HCT116 (cell line): ENCODE results near the gene PCNX1. TPM values are rescaled to one million over a fixed set of nuclear protein-coding genes. Genes with fewer than 3 reads are reported as not detected.

Source experiments
- ATAC-seq: fragments of 200-7000 bp; cut with Tn5 transposase; 2 replicates; pipeline ENCODE4 v1.9.1; 2020; ENCODE audit warnings: mild to moderate bottlenecking, moderate library complexity
- BruUV-seq: library from RNA; stranded (reverse); fragments of 400-500 nt; replicated peaks from 2 replicates; lab custom pipeline; 2021; lab: Mats Ljungman, UMichigan
- CTCF ChIA-PET: fragments of 300-600 bp; sonication (Branson Sonifier 250); formaldehyde crosslinking; loops from one replicate; lab custom pipeline; 2021; ENCODE audit warnings: antibody characterized with exemption; lab: Charles Lee
- POLR2A ChIA-PET: fragments of 300-600, 350-600 bp; sonication (Branson Sonifier 250); formaldehyde crosslinking; loops from one replicate; lab custom pipeline; 2021; ENCODE audit warnings: antibody characterized with exemption; lab: Charles Lee
- RAD21 ChIA-PET, 2 experiments: fragments of 300-600 bp; sonication (Branson Sonifier 250); formaldehyde crosslinking; loops; one replicate each; lab custom pipeline; 2023; ENCODE audit warnings: low total read pairs in 2 of 2; ENCODE audit not compliant: uncharacterized antibody in 2 of 2, unreplicated experiment in 2 of 2, low non-redundant PET in 1 of 2; lab: Charles Lee
- DNase-seq: peaks from one replicate; pipeline ENCODE4 v3.0.0-alpha.2; 2010; ENCODE audit warnings: low read depth, low spot score
- H2AFZ ChIP-seq: fragments of 200-600 bp; shearing (Covaris generic), sonication (generic); 2 replicates; pipeline ENCODE4 v1.6.1; 2017; ENCODE audit warnings: low read depth, mixed run types, mixed read lengths, antibody characterized with exemption, low read length; ENCODE audit not compliant: poor library complexity, severe bottlenecking
- H3K27ac ChIP-seq: 2 replicates; pipeline ENCODE4 v1.5.1; 2012; ENCODE audit warnings: low read depth, low read length
- H3K27me3 ChIP-seq: fragments of 200-600 bp; sonication (generic); 2 replicates; pipeline ENCODE4 v1.6.1; 2016; ENCODE audit warnings: mixed run types, low read length, mixed read lengths; ENCODE audit not compliant: insufficient read depth
- H3K36me3 ChIP-seq, 2 experiments: fragments of 200-500 bp in 1 of 2; fragments of 200-600 bp in 1 of 2; sonication (Bioruptor generic) in 1 of 2; sonication (generic) in 1 of 2; 2 replicates each; pipeline versions ENCODE4 v1.5.1 to v1.6.1; 2014 to 2016; ENCODE audit warnings: low read length in 2 of 2, inconsistent platforms in 1 of 2, mixed read lengths in 1 of 2, mixed run types in 1 of 2; ENCODE audit not compliant: insufficient read depth in 2 of 2, control insufficient read depth in 1 of 2
- H3K4me1 ChIP-seq, 2 experiments: fragments of 200-600 bp in 1 of 2; sonication (generic) in 1 of 2; 2 replicates each; pipeline versions ENCODE4 v1.5.1 to v1.6.1; 2012 to 2017; ENCODE audit warnings: low read length in 2 of 2, inconsistent platforms in 1 of 2, mild to moderate bottlenecking in 1 of 2, mixed read lengths in 1 of 2, mixed run types in 1 of 2, moderate library complexity in 1 of 2; ENCODE audit not compliant: insufficient read depth in 2 of 2, control insufficient read depth in 1 of 2
- H3K4me2 ChIP-seq: fragments of 200-600 bp; sonication (generic); 2 replicates; pipeline ENCODE4 v1.6.1; 2017; ENCODE audit warnings: mixed run types, low read length, mixed read lengths
- H3K4me3 ChIP-seq, 2 experiments: fragments of 200-600 bp in 1 of 2; sonication (generic) in 1 of 2; replicated peaks in 1 of 2; 2 replicates each; pipeline ENCODE4 v1.5.1; 2011 to 2016; ENCODE audit warnings: low read length in 2 of 2, control low read depth in 1 of 2, low read depth in 1 of 2, mild to moderate bottlenecking in 1 of 2, mixed read lengths in 1 of 2, mixed run types in 1 of 2
- H3K79me2 ChIP-seq: fragments of 200-600 bp; sonication (generic); 2 replicates; pipeline ENCODE4 v1.6.1; 2017; ENCODE audit warnings: mild to moderate bottlenecking, mixed run types, low read length, moderate library complexity, mixed read lengths; ENCODE audit not compliant: insufficient read depth
- H3K9ac ChIP-seq: fragments of 200-600 bp; sonication (generic); 2 replicates; pipeline ENCODE4 v1.6.1; 2016; ENCODE audit warnings: low read length, mixed read lengths
- H3K9me2 ChIP-seq: fragments of 200-600 bp; sonication (generic), shearing (Covaris generic); 2 replicates; pipeline ENCODE4 v1.6.1; 2017; ENCODE audit warnings: mixed run types, mild to moderate bottlenecking, moderate library complexity; ENCODE audit not compliant: insufficient read depth
- H3K9me3 ChIP-seq, 2 experiments: fragments of 200-500 bp in 1 of 2; fragments of 200-600 bp in 1 of 2; sonication (Bioruptor generic) in 1 of 2; sonication (generic) in 1 of 2; 2 replicates each; pipeline ENCODE4 v1.6.1; 2014 to 2017; ENCODE audit warnings: low read length in 2 of 2, mixed read lengths in 2 of 2, inconsistent platforms in 1 of 2, low read depth in 1 of 2, mild to moderate bottlenecking in 1 of 2, mixed run types in 1 of 2, moderate library complexity in 1 of 2; ENCODE audit not compliant: control insufficient read depth in 1 of 2, insufficient read depth in 1 of 2
- H4K20me1 ChIP-seq: fragments of 200-600 bp; sonication (generic), shearing (Covaris generic); 2 replicates; pipeline ENCODE4 v1.6.1; 2017; ENCODE audit warnings: mixed run types, mild to moderate bottlenecking, moderate library complexity; ENCODE audit not compliant: insufficient read depth
- CBX3 ChIP-seq: IDR thresholded peaks from 2 replicates; pipeline ENCODE4 v1.6.1; 2012; ENCODE audit warnings: low read depth
- CEBPB ChIP-seq: IDR thresholded peaks from 2 replicates; pipeline ENCODE4 v1.6.1; 2012; ENCODE audit warnings: low read depth
- CTCF ChIP-seq, 3 experiments: fragments of 200-600 bp in 1 of 3; sonication (generic) in 1 of 3; IDR thresholded peaks in 2 of 3; conservative IDR thresholded peaks in 1 of 3; 2 replicates each; pipeline ENCODE4 v1.5.1; 2012 to 2017; ENCODE audit warnings: low read depth in 2 of 3, low read length in 2 of 3, antibody characterized with exemption in 1 of 3, borderline replicate concordance in 1 of 3, control low read depth in 1 of 3, mild to moderate bottlenecking in 1 of 3, mixed read lengths in 1 of 3, mixed run types in 1 of 3, moderate library complexity in 1 of 3; ENCODE audit not compliant: insufficient read depth in 1 of 3
- EGR1 ChIP-seq: IDR thresholded peaks from 2 replicates; pipeline ENCODE4 v1.6.1; 2012; ENCODE audit warnings: low read depth
- ELF1 ChIP-seq: IDR thresholded peaks from 2 replicates; pipeline ENCODE4 v1.6.1; 2012; ENCODE audit warnings: low read depth, borderline replicate concordance
- EZH2 ChIP-seq: fragments of 200-600 bp; sonication (generic); IDR thresholded peaks from 2 replicates; pipeline ENCODE4 v1.6.1; 2017; ENCODE audit warnings: antibody characterized with exemption, mixed run types
- EZH2phosphoT487 ChIP-seq: fragments of 200-600 bp; IDR thresholded peaks from 2 replicates; pipeline ENCODE4 v1.6.1; 2018; ENCODE audit warnings: antibody characterized with exemption, borderline replicate concordance
- FOSL1 ChIP-seq: IDR thresholded peaks from 2 replicates; pipeline ENCODE4 v1.6.1; 2012; ENCODE audit warnings: low read depth
- MAX ChIP-seq: IDR thresholded peaks from 2 replicates; pipeline ENCODE4 v1.6.1; 2012
- POLR2A ChIP-seq: IDR thresholded peaks from 2 replicates; pipeline ENCODE4 v1.7.0; 2011; ENCODE audit warnings: borderline replicate concordance; ENCODE audit not compliant: insufficient read depth, insufficient read length; ENCODE audit errors: extremely low read depth
- POLR2AphosphoS5 ChIP-seq: IDR thresholded peaks from 2 replicates; pipeline ENCODE4 v1.6.1; 2011; ENCODE audit warnings: mild to moderate bottlenecking, low read depth, low read length, moderate library complexity
- RAD21 ChIP-seq: IDR thresholded peaks from 2 replicates; pipeline ENCODE4 v1.6.1; 2012; ENCODE audit warnings: low read depth, mild to moderate bottlenecking
- REST ChIP-seq: IDR thresholded peaks from 2 replicates; pipeline ENCODE4 v1.6.1; 2012; ENCODE audit warnings: low read depth
- SIN3A ChIP-seq: IDR thresholded peaks from 2 replicates; pipeline ENCODE4 v1.6.1; 2012; ENCODE audit warnings: low read depth
- SP1 ChIP-seq: IDR thresholded peaks from 2 replicates; pipeline ENCODE4 v1.6.1; 2012; ENCODE audit warnings: low read depth
- SRF ChIP-seq: IDR thresholded peaks from 2 replicates; pipeline ENCODE4 v1.6.1; 2012; ENCODE audit warnings: low read depth
- YY1 ChIP-seq: IDR thresholded peaks from 2 replicates; pipeline ENCODE4 v1.6.1; 2011; ENCODE audit warnings: low read length, low read depth, moderate library complexity, mild to moderate bottlenecking; ENCODE audit not compliant: insufficient replicate concordance; ENCODE audit errors: extremely low read depth
- ZBTB33 ChIP-seq: IDR thresholded peaks from 2 replicates; pipeline ENCODE4 v1.6.1; 2011; ENCODE audit warnings: mild to moderate bottlenecking, low read length, moderate library complexity; ENCODE audit not compliant: insufficient replicate concordance; ENCODE audit errors: extremely low read depth
- ZFX ChIP-seq: fragments of 450-650 bp; IDR thresholded peaks from 2 replicates; pipeline ENCODE4 v1.6.1; 2017
- ZNF274 ChIP-seq: fragments of 200-500 bp; sonication (Bioruptor generic); IDR thresholded peaks from 2 replicates; pipeline ENCODE4 v1.6.1; 2014; ENCODE audit warnings: mild to moderate bottlenecking, low read depth, low read length, inconsistent platforms
- intact Hi-C: fragments of 100-400 bp; cut with micrococcal nuclease; formaldehyde crosslinking; loops from 2 replicates; pipeline ENCODE4 v1.10.0; 2022
- total RNA-seq: library from RNA; stranded (reverse); gene quantifications from one replicate; pipeline ENCODE4 v1.2.1, GENCODE V29; 2021; ENCODE audit not compliant: unreplicated experiment

PCNX1 gene
- total RNA-seq, 1 experiment from 2014 or later = 52.2 TPM

GRCh38 chr14:71021347-71022011, 114.2 kb downstream of the PCNX1 start:
- POLR2A ChIA-PET = no interaction called here
- H3K4me2 ChIP-seq = peak overlapping the region; percentile 64
- H3K4me1 ChIP-seq = peaks cover 27 to 29% of the 10 kb centered on the region in 2 experiments
- no peak overlapping the region for H3K9ac ChIP-seq
- H3K36me3 ChIP-seq = peaks cover 5 to 7% of the 10 kb centered on the region in 2 experiments; a peak in 3 of 4 replicates
- ATAC-seq = peak; percentile 79
- no peaks in the 10 kb centered on the region for H3K9me2 ChIP-seq
- H3K4me3 ChIP-seq = peak overlapping the region in 1 of 2 experiments; percentile 14; a peak in 1 of 4 replicates
- peak overlapping the region; percentile 90 for H3K27ac ChIP-seq
- no peak overlapping the region for H2AFZ ChIP-seq
- H3K79me2 ChIP-seq = no peaks in the 10 kb centered on the region
- intact Hi-C loops = no loop called here
- no TSS peak for BruUV-seq
- peak; percentile 8 for DNase-seq
- no peaks in the 10 kb centered on the region for H4K20me1 ChIP-seq
- CTCF ChIA-PET = no interaction called here
- H3K27me3 ChIP-seq = no peaks in the 10 kb centered on the region
- no peaks in the 10 kb centered on the region for H3K9me3 ChIP-seq
- RAD21 ChIA-PET = no interaction called here
- no peak for TF ChIP-seq ZNF274
- no peak for TF ChIP-seq RAD21
- TF ChIP-seq ELF1 = no peak
- TF ChIP-seq EZH2phosphoT487 = no peak
- TF ChIP-seq FOSL1 = peak; percentile 76
- TF ChIP-seq POLR2AphosphoS5 = no peak
- no peak for TF ChIP-seq ZBTB33
- TF ChIP-seq ZFX = no peak
- TF ChIP-seq SRF = peak; percentile 52; the same call in 1 of the 2 replicates
- no peak for TF ChIP-seq REST
- TF ChIP-seq MAX = no peak
- TF ChIP-seq CEBPB = peak; percentile 87
- no peak for TF ChIP-seq YY1
- TF ChIP-seq SP1 = peak; percentile 74
- no peak for TF ChIP-seq CTCF (IDR thresholded peaks at IDR 0.05 in 2 of 3, conservative IDR thresholded peaks at IDR 0.05 in 1 of 3; ENCODE audit: borderline replicate concordance in 1 of 3, insufficient read depth in 1 of 3, low read depth in 2 of 3, low read length in 2 of 3)
- no peak for TF ChIP-seq EZH2
- TF ChIP-seq POLR2A = no peak
- no peak for TF ChIP-seq EGR1
- peak; percentile 48; the same call in 1 of the 2 replicates for TF ChIP-seq SIN3A
- no peak for TF ChIP-seq CBX3
